ENCODE results near the gene RBM19.
"Not testable (repeated sequence)": the region's sequence is repeated elsewhere in the genome, so short reads cannot be mapped to it uniquely, and the experiment has no call there.

The RBM19 gene

GRCh38 chr12:113924341-113924740 lies 41.8 kb downstream of the RBM19 start:
- no peak for DNase-seq

DNA sequence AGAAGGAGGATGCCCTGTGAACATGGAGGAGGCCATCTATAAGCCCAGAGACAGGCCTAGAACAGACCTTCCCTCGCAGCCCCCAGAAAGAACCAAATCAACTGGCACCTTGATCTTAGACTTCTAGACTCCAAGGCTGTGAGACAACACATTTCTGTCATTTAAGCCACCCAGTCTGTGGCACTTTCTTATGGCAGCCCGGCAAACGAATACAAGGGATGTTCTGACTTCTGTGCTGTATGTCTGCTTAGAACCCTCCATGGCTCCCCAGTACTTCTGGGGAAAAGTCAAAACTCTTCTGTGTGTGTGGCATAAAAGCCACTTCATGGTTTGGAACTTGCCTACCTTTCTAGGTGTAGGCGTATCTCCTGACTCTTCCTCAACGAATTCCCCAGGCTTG lies 42.9 kb downstream of the RBM19 start:
- no peak for DNase-seq

DNA sequence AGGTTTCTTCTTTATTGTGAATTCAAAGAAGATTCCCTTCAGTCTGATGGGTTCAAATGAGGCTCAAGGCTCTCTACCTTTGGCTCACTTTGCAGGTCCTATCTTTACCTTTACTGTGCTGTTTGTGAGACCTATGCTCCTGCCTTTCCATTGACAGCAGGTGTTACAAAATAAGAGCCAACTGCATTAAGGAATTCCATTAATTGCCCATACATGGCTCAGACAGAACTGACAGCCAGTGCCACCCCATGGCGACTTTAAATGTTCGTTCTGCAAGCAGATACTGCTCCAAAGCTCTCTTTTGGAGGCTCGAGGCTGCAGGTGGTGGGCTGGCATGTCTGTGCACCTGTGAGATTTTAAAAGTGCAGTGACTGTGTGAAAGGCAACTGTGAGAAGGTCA lies 44.7 kb downstream of the RBM19 start:
- no peak for DNase-seq

GRCh38 chr12:113919791-113920190 lies 46.3 kb downstream of the RBM19 start:
- no peak for DNase-seq

DNA sequence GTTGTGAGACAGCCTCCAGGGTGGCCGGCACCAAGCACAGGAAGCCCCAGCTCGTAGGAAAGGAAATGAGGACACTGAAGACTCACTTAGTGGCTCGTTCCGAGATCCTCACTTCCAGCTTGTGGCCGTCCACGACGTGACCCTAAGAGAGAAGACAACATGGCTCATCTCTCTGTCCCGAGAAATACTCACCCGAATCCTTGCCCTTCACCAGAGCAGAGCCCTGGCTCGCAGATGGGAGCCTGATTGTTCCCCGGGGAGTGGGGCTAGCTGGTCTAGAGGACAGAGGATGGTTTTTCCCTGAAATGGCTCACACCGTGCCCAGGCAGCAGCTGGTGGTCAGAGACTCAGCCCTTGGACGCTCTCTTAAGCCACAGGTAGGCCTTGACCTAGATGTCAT lies 47.8 kb downstream of the RBM19 start:
- DNase-seq, result no peak

GRCh38 chr12:113917393-113917792 lies 48.7 kb downstream of the RBM19 start:
- no peak for DNase-seq

GRCh38 chr12:113914806-113915205 lies 51.3 kb downstream of the RBM19 start:
- DNase-seq, result no peak

GRCh38 chr12:113914176-113914575 lies 51.9 kb downstream of the RBM19 start:
- DNase-seq, result no peak

DNA sequence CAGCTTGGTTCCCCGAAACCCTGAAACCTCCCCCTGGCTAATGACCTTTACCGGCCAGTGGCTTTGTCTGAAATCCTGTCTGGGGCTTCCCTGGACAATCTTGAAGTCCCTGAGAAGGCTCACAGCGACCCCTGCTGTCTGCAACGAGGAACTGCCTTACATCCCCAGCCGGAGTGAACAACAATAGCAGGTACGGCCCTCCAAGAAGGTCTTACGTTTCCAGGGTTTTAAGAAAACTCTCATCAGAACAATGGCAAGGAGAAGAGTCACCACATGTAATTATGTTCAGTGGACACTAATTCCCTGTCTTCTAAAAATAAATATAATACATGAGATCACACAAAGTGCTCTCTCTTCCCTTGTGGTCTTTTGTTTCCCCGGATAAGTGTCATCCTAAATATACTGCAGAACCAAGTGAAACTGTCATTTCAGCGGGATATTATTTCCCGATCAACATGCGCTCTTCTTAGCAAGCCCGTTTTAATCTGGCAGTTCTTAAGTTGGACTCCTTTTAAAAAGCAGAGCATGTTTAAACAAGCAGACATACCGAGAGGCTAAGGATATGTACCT lies 53.3 kb downstream of the RBM19 start:
- DNase-seq, result peak; percentile 48 to 58

- no peak for DNase-seq
These were observed 54.0 kb downstream of the RBM19 start for GRCh38 chr12:113911971-113912759.

GRCh38 chr12:113910751-113911272 lies 55.3 kb downstream of the RBM19 start:
- no peak for DNase-seq

GRCh38 chr12:113909776-113910420 lies 56.2 kb downstream of the RBM19 start:
- DNase-seq, result no peak

- DNase-seq, result no peak
These were observed 57.5 kb downstream of the RBM19 start for GRCh38 chr12:113908584-113909100.

- DNase-seq, result no peak
These were observed 58.5 kb downstream of the RBM19 start for GRCh38 chr12:113907446-113908180.

DNA sequence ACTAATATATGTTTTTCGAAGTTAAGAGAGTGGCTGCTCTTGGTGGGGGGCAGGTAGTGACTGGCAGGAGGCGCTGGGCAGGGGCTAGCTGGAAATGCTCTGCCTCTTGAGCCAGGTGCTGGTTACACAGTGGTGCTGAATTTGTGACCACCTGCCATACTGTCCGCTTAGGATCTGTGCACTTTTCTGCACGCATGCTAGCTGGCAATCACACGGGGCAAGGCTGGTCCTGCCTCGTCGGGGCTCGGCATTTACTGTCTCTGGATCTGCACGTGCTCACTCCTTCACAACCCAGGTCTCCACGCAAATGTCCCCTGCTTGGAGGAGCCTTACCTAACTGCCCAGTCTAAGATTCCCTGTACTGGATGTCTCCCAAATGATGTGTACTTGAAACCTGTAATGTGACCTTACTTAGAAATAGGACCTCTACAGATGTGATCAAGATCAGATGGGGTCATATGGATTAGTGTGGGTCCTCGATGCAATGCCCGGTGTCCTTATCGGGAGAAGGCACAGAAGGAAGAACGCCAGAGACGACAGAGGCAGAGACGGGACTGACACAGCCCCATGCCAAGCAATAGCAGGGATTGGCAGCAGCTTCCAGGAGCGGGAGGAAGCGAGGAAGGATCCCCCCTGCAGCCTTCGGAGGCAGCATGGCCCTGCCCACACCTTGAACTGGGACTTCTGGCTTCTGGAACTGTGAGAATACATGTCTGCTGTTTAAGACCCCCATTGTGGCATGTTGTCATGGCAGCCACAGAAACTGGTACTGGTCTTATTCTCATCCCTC lies 59.5 kb downstream of the RBM19 start:
- no peak for DNase-seq

DNA sequence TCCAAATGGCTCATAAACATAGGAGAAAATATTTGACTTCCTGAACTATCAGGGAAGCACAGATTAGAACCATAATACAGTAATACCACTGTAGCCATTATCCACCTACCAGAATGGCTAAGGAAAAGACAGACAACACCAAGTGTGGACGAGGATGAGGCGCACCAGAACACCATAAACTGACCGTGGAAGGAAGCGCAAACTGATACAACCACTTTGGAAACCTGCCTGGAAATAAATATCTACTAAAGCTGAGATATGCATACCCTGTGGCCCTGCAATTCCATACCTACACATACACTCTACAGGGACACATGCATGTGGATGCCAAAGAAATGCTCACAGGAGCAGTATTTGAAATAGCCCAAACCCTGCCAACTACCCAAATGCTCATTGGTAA lies 60.3 kb downstream of the RBM19 start:
- DNase-seq, result no peak

- DNase-seq, result no peak
These were observed 62.7 kb downstream of the RBM19 start for GRCh38 chr12:113903381-113903863.

DNA sequence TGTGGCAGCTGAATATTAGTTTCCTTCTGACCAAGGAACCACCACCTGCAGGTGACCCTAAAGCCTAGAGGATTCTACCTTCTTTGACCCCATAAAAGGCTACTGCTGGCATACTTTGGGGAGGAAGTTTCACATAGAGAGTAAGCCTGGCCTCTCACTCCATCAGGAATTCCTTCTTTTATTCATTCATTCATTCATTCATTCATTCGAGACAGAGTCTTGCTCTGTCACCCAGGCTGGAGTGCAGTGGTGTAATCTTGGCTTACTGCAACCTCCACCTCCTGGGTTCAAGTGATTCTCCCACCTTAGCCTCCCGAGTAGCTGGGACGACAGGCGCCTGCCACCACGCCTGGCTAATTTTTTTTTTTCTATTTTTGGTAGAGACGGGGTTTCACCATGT lies 64.8 kb downstream of the RBM19 start:
- not testable (repeated sequence) for DNase-seq

DNA sequence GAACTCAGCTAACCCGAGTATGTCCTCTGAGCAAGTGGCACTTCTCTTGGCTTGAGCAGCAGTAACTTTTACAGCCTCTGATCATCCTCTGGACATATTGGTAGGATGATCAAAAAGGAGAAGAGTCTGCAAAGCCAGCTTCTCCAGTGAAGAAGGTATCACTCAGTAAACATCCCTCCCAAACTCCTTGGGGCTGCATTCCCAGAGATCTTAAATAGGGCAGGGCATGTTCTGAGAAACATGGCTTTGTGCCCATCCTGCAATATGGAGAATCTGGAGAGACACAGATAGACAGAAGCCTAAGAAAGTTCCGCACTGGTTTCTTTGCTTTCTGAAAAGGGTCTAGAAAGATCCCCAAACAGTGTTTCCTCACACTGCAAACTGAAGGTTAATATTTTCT lies 65.4 kb downstream of the RBM19 start:
- DNase-seq, result no peak

DNA sequence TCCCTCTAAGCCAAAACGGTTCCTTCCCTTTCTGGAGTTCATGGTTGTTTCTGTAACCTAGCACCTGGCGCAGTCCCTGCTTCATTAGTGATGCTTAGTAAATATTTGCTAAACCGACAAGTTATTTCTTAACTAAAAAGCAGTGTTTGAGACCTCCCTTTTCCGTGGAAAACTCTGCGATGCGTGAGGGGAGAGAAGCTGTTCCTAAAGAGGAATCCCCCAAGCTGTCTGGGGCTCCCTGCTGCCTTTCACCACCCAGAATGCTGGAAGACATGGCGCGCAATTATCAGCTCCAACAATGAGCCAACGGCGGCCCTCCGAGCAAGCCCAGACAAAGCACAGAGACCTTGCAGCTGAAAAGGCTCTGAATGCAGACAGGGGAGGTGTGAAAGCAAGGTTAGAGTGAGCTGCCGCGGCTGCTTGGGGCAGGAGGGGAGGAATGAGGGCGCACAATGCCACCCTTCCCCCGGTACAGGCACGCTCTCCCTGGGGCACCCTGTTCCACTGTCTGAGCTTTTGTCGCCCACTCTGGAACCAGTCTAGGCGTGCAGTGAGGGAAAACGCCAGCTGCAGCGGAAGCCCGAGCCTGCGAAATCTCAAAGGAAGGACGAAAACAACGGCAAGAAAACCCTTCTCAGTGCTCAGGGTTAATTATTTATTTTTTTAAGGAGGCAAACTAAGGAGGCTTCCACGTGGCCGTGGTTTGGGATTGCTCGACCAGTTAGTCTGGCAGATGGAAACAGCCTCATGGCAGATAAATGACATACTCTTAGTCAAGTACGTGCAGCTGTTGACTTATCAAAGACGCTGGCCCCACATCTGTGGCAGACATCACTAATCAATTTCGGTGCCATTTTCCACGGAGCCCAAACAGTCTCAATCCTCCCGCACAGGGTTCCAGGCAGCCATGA lies 66.3 kb downstream of the RBM19 start:
- no peak for DNase-seq

- DNase-seq, result no peak
These were observed 67.0 kb downstream of the RBM19 start for GRCh38 chr12:113899042-113899560.

All from stimulated activated CD4-positive, alpha-beta T cell treated with anti-CD3 and anti-CD28 coated beads, Interleukin-2, amount 100 ng/mL, for 48 hours (primary cell).